Smooth muscle cell (in vitro differentiated cells): ENCODE results near the gene NR5A2. TPM values are rescaled to one million over a fixed set of nuclear protein-coding genes. Genes with fewer than 3 reads are reported as not detected.
A peak's percentile ranks its signal among the peaks of the same experiment; 100 is the strongest.

Source experiments
- DNase-seq: peaks from one replicate; lab custom pipeline; 2025; ENCODE audit not compliant: unreplicated experiment; lab: John Stamatoyannopoulos, UW
- H2AFZ ChIP-seq: fragments of 200-600 bp; sonication (generic); 2 replicates; pipeline ENCODE4 v1.6.0; 2016; ENCODE audit warnings: antibody characterized with exemption, low read depth, mild to moderate bottlenecking
- H3F3A ChIP-seq: fragments of 200-600 bp; sonication (generic); 2 replicates; pipeline ENCODE4 v1.6.0; 2017; ENCODE audit warnings: antibody characterized with exemption, low read depth
- H3K27ac ChIP-seq: fragments of 200-600 bp; sonication (generic); 2 replicates; pipeline ENCODE4 v1.5.1; 2016; ENCODE audit warnings: low read depth, mild to moderate bottlenecking
- H3K27me3 ChIP-seq: fragments of 200-600 bp; sonication (generic); 2 replicates; pipeline ENCODE4 v1.6.1; 2016; ENCODE audit warnings: low read depth, mild to moderate bottlenecking
- H3K36me3 ChIP-seq: fragments of 200-600 bp; sonication (generic); 2 replicates; pipeline ENCODE4 v1.5.1; 2016; ENCODE audit warnings: low read depth
- H3K4me1 ChIP-seq: fragments of 200-600 bp; sonication (generic); 2 replicates; pipeline ENCODE4 v1.5.1; 2016; ENCODE audit warnings: low read depth
- H3K4me2 ChIP-seq: fragments of 200-600 bp; sonication (generic); 2 replicates; pipeline ENCODE4 v1.6.0; 2016; ENCODE audit warnings: mild to moderate bottlenecking
- H3K4me3 ChIP-seq: fragments of 200-600 bp; sonication (generic); 2 replicates; pipeline ENCODE4 v1.5.1; 2016; ENCODE audit warnings: mild to moderate bottlenecking
- H3K79me2 ChIP-seq: fragments of 200-600 bp; sonication (generic); 2 replicates; pipeline ENCODE4 v1.6.0; 2016; ENCODE audit warnings: low read depth, mild to moderate bottlenecking
- H3K9ac ChIP-seq: fragments of 200-600 bp; sonication (generic); 2 replicates; pipeline ENCODE4 v1.6.0; 2016; ENCODE audit warnings: low read depth
- H3K9me3 ChIP-seq: fragments of 200-600 bp; sonication (generic); replicated peaks from 2 replicates; pipeline ENCODE4 v1.5.1; 2016; ENCODE audit warnings: low read depth
- H4K20me1 ChIP-seq: fragments of 200-600 bp; sonication (generic); 2 replicates; pipeline ENCODE4 v1.6.0; 2016; ENCODE audit warnings: low read depth
- WGBS: methylation state at CpG from one replicate; pipeline ENCODE4 v1.1.7; 2016; ENCODE audit warnings: low lambda C conversion rate; 5-methylcytosine and 5-hydroxymethylcytosine counted together
- polyA plus RNA-seq: library from polyadenylated mRNA; unstranded; fragments of >200 nt; fragmentation: Nextera tagmentation; extraction: Ambion mirVana; gene quantifications from 2 replicates; pipeline ENCODE4 v1.2.1, GENCODE V29; 2016
- total RNA-seq: library from RNA; depleted of rRNA; stranded (reverse); fragments of >200 nt; gene quantifications from 2 replicates; pipeline ENCODE4 v1.2.3, GENCODE V29; 2014
- TF ChIP-seq, protein P1 (sequence below): fragments of 200-600 bp; sonication (generic); IDR thresholded peaks from 2 replicates; pipeline ENCODE4 v1.5.1; 2017; ENCODE audit warnings: borderline replicate concordance, mild to moderate bottlenecking, antibody characterized with exemption; ENCODE audit not compliant: insufficient read depth, poor library complexity, severe bottlenecking

The NR5A2 gene
- total and polyA plus RNA-seq, 2 experiments from 2014 or later, result 0.14 to 0.22 TPM

DNA sequence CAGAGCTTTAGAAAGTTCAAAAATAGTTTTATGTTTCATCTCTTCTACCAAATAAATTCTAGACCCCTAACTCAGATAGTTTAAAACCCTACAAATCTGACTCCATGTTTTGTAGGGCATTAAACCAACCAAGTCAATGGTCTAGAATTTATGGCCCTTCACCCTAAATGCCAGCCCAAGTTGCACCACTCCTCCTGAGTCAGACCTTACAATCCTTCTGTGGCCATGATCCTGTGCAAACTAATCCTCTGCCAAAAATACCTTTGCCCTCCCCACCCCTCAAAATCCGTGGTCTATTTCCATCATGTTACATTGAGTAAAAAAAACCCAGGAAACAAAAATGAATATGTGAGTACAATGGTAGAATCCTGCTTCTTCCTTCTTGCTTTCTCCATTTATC lies 179.3 kb downstream of the NR5A2 start:
- Histone ChIP-seq H3K4me2 (peak overlapping the region; percentile 41), H3K27ac (peak overlapping the region; percentile 39), H3K9ac (no peak overlapping the region), H3K4me3 (no peak overlapping the region), H2AFZ (no peak overlapping the region), H3K9me3 (no peaks in the 10 kb centered on the region), H3K79me2 (no peaks in the 10 kb centered on the region), H3K4me1 (no peaks in the 10 kb centered on the region), H4K20me1 (no peaks in the 10 kb centered on the region), H3F3A (no peaks in the 10 kb centered on the region), H3K27me3 (no peaks in the 10 kb centered on the region), H3K36me3 (no peaks in the 10 kb centered on the region)
- WGBS, result 76% methylated on average over 1 of the region's 1 CpG
- DNase-seq, result no peak
- TF ChIP-seq, protein P1, sequence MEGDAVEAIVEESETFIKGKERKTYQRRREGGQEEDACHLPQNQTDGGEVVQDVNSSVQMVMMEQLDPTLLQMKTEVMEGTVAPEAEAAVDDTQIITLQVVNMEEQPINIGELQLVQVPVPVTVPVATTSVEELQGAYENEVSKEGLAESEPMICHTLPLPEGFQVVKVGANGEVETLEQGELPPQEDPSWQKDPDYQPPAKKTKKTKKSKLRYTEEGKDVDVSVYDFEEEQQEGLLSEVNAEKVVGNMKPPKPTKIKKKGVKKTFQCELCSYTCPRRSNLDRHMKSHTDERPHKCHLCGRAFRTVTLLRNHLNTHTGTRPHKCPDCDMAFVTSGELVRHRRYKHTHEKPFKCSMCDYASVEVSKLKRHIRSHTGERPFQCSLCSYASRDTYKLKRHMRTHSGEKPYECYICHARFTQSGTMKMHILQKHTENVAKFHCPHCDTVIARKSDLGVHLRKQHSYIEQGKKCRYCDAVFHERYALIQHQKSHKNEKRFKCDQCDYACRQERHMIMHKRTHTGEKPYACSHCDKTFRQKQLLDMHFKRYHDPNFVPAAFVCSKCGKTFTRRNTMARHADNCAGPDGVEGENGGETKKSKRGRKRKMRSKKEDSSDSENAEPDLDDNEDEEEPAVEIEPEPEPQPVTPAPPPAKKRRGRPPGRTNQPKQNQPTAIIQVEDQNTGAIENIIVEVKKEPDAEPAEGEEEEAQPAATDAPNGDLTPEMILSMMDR, result no peak

DNA sequence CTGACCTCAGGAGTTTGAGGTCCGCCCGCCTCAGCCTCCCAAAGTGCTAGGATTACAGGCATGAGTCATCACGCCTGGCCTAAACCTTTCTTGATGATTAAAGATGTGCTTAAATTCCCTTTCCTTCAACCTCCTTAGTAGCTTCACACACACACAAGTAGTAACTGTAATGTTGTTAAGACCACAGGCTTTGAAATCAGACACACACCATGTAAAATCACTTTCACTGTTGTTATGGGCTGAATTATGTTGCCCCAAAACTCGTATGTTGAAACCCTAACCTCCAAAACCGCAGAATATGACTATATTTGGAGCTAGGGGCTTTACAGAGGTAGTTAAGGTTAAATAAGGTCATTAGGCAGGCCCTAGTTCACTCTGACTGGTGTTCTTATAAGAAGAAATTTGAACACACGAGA lies 180.2 kb downstream of the NR5A2 start:
- Histone ChIP-seq H2AFZ (no peak overlapping the region), H3K9me3 (no peaks in the 10 kb centered on the region), H3K4me2 (no peak overlapping the region), H3K36me3 (no peaks in the 10 kb centered on the region), H3K4me3 (no peak overlapping the region), H3K9ac (no peak overlapping the region), H4K20me1 (no peaks in the 10 kb centered on the region), H3K27me3 (no peaks in the 10 kb centered on the region), H3K79me2 (no peaks in the 10 kb centered on the region), H3K4me1 (no peaks in the 10 kb centered on the region), H3K27ac (no peak overlapping the region), H3F3A (no peaks in the 10 kb centered on the region)
- no peak for DNase-seq
- TF ChIP-seq, protein P1, result no peak
- 70% methylated on average over 6 of the region's 6 CpGs for WGBS

DNA sequence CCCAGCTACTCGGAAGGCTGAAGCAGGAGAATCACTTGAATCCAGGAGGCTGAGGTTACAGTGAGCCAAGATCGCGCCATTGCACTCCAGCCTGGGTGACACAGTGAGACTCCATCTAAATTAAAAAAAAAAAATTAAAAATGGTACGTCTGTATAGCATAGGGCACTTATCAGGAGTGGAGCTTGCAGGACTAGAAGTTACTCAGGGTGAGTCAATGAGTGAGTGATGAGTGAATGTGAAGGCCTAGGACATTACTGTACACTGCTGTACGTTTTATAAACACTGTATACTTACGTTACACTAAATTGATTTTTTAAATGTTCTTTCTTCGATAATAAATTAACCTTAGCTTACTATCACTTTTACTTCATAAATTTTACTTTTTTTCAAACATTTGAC lies 183.6 kb downstream of the NR5A2 start:
- Histone ChIP-seq H2AFZ (no peak overlapping the region), H3K4me3 (no peak overlapping the region), H3K36me3 (no peaks in the 10 kb centered on the region), H3K9ac (no peak overlapping the region), H3K27ac (peak overlapping the region; percentile 12), H3F3A (no peaks in the 10 kb centered on the region), H4K20me1 (no peaks in the 10 kb centered on the region), H3K4me1 (no peaks in the 10 kb centered on the region), H3K9me3 (no peaks in the 10 kb centered on the region), H3K4me2 (no peak overlapping the region), H3K79me2 (no peaks in the 10 kb centered on the region), H3K27me3 (no peaks in the 10 kb centered on the region)
- 68% methylated on average over 7 of the region's 7 CpGs for WGBS
- TF ChIP-seq, protein P1, result no peak
- DNase-seq, result no peak

DNA sequence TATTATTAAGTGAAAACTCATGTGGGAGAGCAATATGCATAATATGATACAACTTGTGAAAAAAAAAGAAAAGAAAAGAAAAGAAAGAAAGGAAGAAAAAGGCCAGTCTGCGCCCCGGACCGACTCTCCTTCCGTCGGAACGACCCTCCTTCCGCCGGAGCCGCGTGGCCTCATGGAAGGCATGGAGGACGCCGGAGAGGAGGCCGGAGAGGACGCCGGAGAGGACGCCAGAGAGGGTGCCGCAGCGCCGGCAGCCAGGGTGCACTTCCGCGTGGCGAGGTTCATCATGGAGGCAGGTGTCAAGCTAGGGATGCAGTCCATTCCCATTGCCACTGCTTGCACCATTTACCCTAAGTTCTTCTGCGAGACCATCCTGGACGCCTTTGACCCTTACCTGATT lies 185.9 kb downstream of the NR5A2 start:
- TF ChIP-seq, protein P1, result no peak
- Histone ChIP-seq H4K20me1 (no peaks in the 10 kb centered on the region), H3F3A (no peaks in the 10 kb centered on the region), H2AFZ (no peak overlapping the region), H3K4me3 (no peak overlapping the region), H3K27ac (no peak overlapping the region), H3K79me2 (no peaks in the 10 kb centered on the region), H3K27me3 (no peaks in the 10 kb centered on the region), H3K9ac (no peak overlapping the region), H3K36me3 (no peaks in the 10 kb centered on the region), H3K9me3 (no peaks in the 10 kb centered on the region), H3K4me2 (no peak overlapping the region), H3K4me1 (no peaks in the 10 kb centered on the region)
- DNase-seq, result no peak
- WGBS, result 92% methylated on average over 24 of the region's 24 CpGs
